ENCODE measurements around the gene MEGF11.
A peak's percentile ranks its signal among the peaks of the same experiment; 100 is the strongest.

MEGF11 gene

GRCh38 chr15:65867244-65867643 lies 386.3 kb downstream of the MEGF11 start:
- TF ChIP-seq CTCF (IDR thresholded peaks at IDR 0.05; ENCODE audit: extremely low read depth, missing control alignments), result no peak
- DNase-seq (ENCODE audit: low spot score), result no peak

- no peak for DNase-seq (ENCODE audit: low spot score)
- no peak for TF ChIP-seq CTCF (IDR thresholded peaks at IDR 0.05; ENCODE audit: extremely low read depth, missing control alignments)
Observed at GRCh38 chr15:65863106-65863505, 390.4 kb downstream of the MEGF11 start.

GRCh38 chr15:65862682-65863081 lies 390.9 kb downstream of the MEGF11 start:
- DNase-seq (ENCODE audit: low spot score), result peak; percentile 54
- TF ChIP-seq CTCF (IDR thresholded peaks at IDR 0.05; ENCODE audit: extremely low read depth, missing control alignments), result peak; percentile 43

- peak; percentile 15 for DNase-seq (ENCODE audit: low spot score)
- no peak for TF ChIP-seq CTCF (IDR thresholded peaks at IDR 0.05; ENCODE audit: extremely low read depth, missing control alignments)
Observed at GRCh38 chr15:65857718-65858402, 395.7 kb downstream of the MEGF11 start.

GRCh38 chr15:65856821-65857455 lies 396.6 kb downstream of the MEGF11 start:
- peak; percentile 50 for DNase-seq (ENCODE audit: low spot score)
- TF ChIP-seq CTCF (IDR thresholded peaks at IDR 0.05; ENCODE audit: extremely low read depth, missing control alignments), result peak; percentile 81

- TF ChIP-seq CTCF (IDR thresholded peaks at IDR 0.05; ENCODE audit: extremely low read depth, missing control alignments), result no peak
Observed at GRCh38 chr15:65851981-65852380, 401.6 kb downstream of the MEGF11 start.

GRCh38 chr15:65847989-65848388 lies 405.6 kb downstream of the MEGF11 start:
- DNase-seq (ENCODE audit: low spot score), result no peak
- TF ChIP-seq CTCF (IDR thresholded peaks at IDR 0.05; ENCODE audit: extremely low read depth, missing control alignments), result no peak

More at GRCh38 chr15:65851981-65852380, 401.6 kb downstream of the MEGF11 start:
- DNase-seq (ENCODE audit: low spot score), result no peak

All from GM20000 (cell line).